Mesothelial cell of epicardium (in vitro differentiated cells): Measurements from ENCODE around the gene WNK2. TPM values are rescaled to one million over a fixed set of nuclear protein-coding genes. Genes with fewer than 3 reads are reported as not detected.

Experiments used
- DNase-seq, 2 experiments: peaks; one replicate each; pipeline ENCODE4 v3.0.0; 2021; ENCODE audit warnings: low spot score in 2 of 2; ENCODE audit not compliant: unreplicated experiment in 2 of 2
- H3K27ac Mint-ChIP-seq: 2 replicates; pipeline ENCODE4 v1.8.0; 2021; ENCODE audit warnings: mixed read lengths
- H3K27me3 Mint-ChIP-seq: 2 replicates; pipeline ENCODE4 v1.8.0; 2021; ENCODE audit warnings: low read depth, mixed read lengths
- H3K36me3 Mint-ChIP-seq: 2 replicates; pipeline ENCODE4 v1.8.0; 2021; ENCODE audit warnings: mixed read lengths
- H3K4me1 Mint-ChIP-seq: 2 replicates; pipeline ENCODE4 v1.8.0; 2021; ENCODE audit warnings: mixed read lengths
- H3K4me3 Mint-ChIP-seq: 2 replicates; pipeline ENCODE4 v1.8.0; 2021; ENCODE audit warnings: mild to moderate bottlenecking, moderate library complexity, mixed read lengths
- H3K9me3 Mint-ChIP-seq: 2 replicates; pipeline ENCODE4 v1.8.0; 2021; ENCODE audit warnings: mixed read lengths
- total RNA-seq: library from RNA; stranded (reverse); gene quantifications from 3 replicates; pipeline ENCODE4 v1.2.1, GENCODE V29; 2021
- TF ChIP-seq, protein P1 (sequence below): fragments of 200-600 bp; sonication (generic); IDR thresholded peaks from one replicate; pipeline ENCODE4 v1.5.0; 2021; ENCODE audit warnings: antibody characterized with exemption; ENCODE audit not compliant: unreplicated experiment

The WNK2 gene
- total RNA-seq, 1 donor from 2014 or later: 66.0 TPM

DNA sequence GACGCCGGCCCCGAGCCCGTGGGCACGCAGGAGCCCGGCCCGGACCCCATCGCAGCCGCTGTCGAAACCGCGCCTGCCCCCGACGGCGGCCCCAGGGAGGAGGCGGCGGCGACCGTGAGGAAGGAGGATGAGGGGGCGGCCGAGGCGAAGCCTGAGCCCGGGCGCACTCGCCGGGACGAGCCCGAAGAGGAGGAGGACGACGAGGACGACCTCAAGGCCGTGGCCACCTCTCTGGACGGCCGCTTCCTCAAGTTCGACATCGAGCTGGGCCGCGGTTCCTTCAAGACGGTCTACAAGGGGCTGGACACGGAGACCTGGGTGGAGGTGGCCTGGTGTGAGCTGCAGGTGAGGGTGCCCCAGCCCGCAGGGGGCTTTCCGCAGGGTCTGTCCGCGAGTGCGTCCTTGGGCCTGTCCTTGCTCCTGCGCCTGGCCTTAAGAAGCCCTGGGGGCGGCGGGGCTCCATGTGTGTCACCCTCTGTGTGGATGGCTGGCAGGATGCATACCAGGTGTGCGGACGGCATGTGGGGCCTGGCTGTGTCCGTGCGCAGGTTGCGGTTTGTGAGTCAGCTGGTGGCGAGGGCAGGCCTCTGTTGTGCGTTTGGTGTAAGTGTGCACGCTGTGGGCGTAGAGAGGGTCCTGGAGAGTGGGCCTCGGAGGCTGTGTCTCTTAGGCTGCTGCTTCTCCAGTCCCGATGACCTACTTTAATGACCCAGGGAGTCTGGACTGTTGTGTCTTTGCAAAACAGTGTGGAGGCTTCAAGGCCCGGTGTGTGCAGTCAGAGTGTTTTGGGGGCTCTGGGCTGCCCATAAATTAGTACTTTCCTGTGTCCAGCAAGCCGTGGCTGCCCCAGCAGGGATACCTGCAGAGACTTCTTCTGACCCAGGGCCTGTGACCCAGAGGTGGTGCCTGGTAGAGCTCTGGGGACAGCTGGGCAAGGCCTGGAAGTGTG is 1.6 kb downstream of the WNK2 start:
- Mint-ChIP-seq H3K27ac (peak overlapping the region; percentile 9), H3K27me3 (peaks cover 61% of the 10 kb centered on the region)

GRCh38 chr9:93186215-93186945 is 2.4 kb downstream of the WNK2 start:
- peaks cover 13% of the 10 kb centered on the region for H3K4me1 Mint-ChIP-seq
- H3K27ac Mint-ChIP-seq: peak overlapping the region; percentile 9

More for the DNA sequence above, 1.6 kb downstream of the WNK2 start:
- TF ChIP-seq, protein P1, sequence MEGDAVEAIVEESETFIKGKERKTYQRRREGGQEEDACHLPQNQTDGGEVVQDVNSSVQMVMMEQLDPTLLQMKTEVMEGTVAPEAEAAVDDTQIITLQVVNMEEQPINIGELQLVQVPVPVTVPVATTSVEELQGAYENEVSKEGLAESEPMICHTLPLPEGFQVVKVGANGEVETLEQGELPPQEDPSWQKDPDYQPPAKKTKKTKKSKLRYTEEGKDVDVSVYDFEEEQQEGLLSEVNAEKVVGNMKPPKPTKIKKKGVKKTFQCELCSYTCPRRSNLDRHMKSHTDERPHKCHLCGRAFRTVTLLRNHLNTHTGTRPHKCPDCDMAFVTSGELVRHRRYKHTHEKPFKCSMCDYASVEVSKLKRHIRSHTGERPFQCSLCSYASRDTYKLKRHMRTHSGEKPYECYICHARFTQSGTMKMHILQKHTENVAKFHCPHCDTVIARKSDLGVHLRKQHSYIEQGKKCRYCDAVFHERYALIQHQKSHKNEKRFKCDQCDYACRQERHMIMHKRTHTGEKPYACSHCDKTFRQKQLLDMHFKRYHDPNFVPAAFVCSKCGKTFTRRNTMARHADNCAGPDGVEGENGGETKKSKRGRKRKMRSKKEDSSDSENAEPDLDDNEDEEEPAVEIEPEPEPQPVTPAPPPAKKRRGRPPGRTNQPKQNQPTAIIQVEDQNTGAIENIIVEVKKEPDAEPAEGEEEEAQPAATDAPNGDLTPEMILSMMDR: no peak
- no peaks in the 10 kb centered on the region for H3K36me3 Mint-ChIP-seq
- no peak for DNase-seq
- H3K4me1 Mint-ChIP-seq: peaks cover 13% of the 10 kb centered on the region
- H3K4me3 Mint-ChIP-seq: peak overlapping the region; percentile 61
- H3K9me3 Mint-ChIP-seq: no peaks in the 10 kb centered on the region

DNA sequence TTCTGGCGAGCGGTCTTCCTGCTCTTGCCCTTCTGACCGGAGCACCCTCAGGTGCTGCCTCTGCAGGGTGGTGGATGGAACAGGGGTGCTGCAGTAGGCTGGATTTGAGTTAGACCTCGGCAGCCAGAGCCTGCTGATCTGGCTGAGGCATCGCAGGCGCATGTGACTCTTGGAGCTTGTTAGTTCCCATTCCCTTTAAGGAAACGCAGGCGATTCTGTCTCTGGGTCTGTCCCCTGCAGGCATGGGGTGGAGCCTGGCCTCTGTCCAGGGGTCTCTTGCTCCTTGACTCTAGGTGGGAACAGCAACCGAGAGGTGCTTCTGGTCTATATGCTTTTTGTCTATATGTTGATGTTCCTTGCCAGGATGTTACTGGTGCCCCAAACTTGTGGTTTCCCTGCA is 3.1 kb downstream of the WNK2 start:
- no peaks in the 10 kb centered on the region for H3K9me3 Mint-ChIP-seq
- DNase-seq: no peak
- TF ChIP-seq, protein P1: no peak
- H3K4me1 Mint-ChIP-seq: peaks cover 13% of the 10 kb centered on the region
- H3K4me3 Mint-ChIP-seq: peak overlapping the region; percentile 2
- no peaks in the 10 kb centered on the region for H3K36me3 Mint-ChIP-seq
- H3K27ac Mint-ChIP-seq: no peak overlapping the region
- peaks cover 46% of the 10 kb centered on the region for H3K27me3 Mint-ChIP-seq

More at GRCh38 chr9:93186215-93186945, 2.4 kb downstream of the WNK2 start:
- Mint-ChIP-seq H3K4me3 (peak overlapping the region; percentile 61), H3K36me3 (no peaks in the 10 kb centered on the region), H3K9me3 (no peaks in the 10 kb centered on the region), H3K27me3 (peaks cover 52% of the 10 kb centered on the region)
- no peak for DNase-seq
- TF ChIP-seq, protein P1: no peak

DNA sequence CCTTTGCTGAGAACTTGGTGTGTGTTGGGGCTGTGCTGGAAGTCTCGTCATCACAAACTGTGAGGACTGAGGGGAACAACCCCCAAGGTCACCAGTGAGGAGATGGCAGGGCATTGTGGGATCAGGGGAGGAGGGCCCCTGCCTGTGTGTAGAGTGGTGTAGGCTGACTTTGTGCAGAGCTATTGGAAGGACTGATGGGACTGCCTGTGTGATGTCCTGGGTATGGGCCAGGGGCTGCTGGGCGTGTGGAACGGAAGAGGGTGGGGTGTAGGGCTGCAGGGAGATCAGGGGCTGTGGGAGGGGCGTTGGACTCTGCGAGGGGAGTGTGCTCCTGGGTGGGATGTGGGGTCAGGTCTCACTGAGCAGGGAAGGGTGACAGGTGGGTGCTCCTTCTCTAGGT is 3.6 kb downstream of the WNK2 start:
- TF ChIP-seq, protein P1: no peak
- H3K27me3 Mint-ChIP-seq: peaks cover 40% of the 10 kb centered on the region
- DNase-seq: no peak
- H3K9me3 Mint-ChIP-seq: no peaks in the 10 kb centered on the region
- no peak overlapping the region for H3K4me3 Mint-ChIP-seq
- no peaks in the 10 kb centered on the region for H3K36me3 Mint-ChIP-seq
- peaks cover 13% of the 10 kb centered on the region for H3K4me1 Mint-ChIP-seq
- H3K27ac Mint-ChIP-seq: no peak overlapping the region

DNA sequence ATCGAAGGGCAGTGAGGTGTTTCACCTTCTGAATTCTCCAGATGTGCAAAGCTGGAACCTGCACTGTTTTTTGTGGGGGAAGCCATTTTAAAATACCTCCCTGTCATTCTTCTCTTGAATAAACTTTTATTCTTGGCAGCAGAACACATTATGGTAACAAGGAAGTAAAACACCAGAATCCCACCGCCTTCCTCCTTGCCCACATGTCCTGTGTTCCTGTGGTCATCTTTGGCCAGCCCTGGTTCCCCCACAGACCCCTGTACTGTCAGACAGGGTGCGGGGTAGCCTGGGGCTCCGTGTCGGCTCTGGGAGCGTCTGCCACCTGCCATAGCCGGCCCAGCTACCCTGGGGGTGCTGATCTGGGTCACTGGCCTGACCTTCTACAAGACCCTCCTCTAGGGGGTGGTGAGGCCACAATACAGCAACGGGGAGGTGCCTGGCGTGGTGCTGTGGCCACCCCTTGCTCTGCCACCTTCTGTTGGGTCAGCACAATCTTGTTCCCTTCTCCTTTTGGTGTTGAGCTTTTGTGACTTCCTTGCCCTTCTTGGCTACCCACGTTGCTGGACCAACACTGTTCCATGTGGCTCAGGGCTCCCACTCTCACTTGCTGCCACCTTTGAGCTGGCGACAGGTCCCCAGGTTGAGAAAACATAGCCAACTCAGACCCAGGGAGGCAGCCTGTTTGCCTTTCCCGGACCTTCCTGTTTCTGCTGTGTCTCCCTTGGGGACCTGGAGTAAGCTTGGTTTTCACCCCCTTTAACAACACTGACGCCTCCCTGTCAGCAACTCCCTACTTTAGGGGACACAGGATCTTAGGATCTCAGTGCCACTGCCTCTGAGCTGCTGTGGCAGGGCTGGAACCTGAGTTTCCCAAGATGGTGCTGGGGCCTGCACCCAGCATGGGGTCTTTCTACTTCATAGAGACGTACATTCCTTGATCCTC is 4.8 kb downstream of the WNK2 start:
- H3K27me3 Mint-ChIP-seq: peaks cover 29% of the 10 kb centered on the region
- no peaks in the 10 kb centered on the region for H3K9me3 Mint-ChIP-seq
- TF ChIP-seq, protein P1: no peak
- H3K27ac Mint-ChIP-seq: no peak overlapping the region
- no peak for DNase-seq
- no peaks in the 10 kb centered on the region for H3K36me3 Mint-ChIP-seq
- peaks cover 13% of the 10 kb centered on the region for H3K4me1 Mint-ChIP-seq
- H3K4me3 Mint-ChIP-seq: no peak overlapping the region
